Tibial artery (tissue), 4 donors: ENCODE data around the gene ANGPTL2.

Experiments
- DNase-seq, 2 donors: peaks; one replicate each; pipeline ENCODE4 v3.0.0-alpha.2; 2019
- H3K27ac ChIP-seq, 2 donors: fragments of 200-600 bp; sonication (generic) in 1 of 2; 1 replicate in 1 of 2; 2 replicates in 1 of 2; pipeline ENCODE4 v1.5.1; 2018 to 2019; ENCODE audit warnings: mild to moderate bottlenecking in 1 of 2
- H3K27me3 ChIP-seq, 2 donors: fragments of 200-600 bp; sonication (generic) in 1 of 2; one replicate each; pipeline versions ENCODE4 v1.5.1 to v1.6.0; 2016 to 2019
- H3K36me3 ChIP-seq, 3 donors: fragments of 200-600 bp; sonication (generic) in 2 of 3; one replicate each; pipeline ENCODE4 v1.5.1; 2016 to 2019; ENCODE audit warnings: mild to moderate bottlenecking in 2 of 3
- H3K4me1 ChIP-seq, 4 donors: fragments of 200-600 bp; sonication (generic) in 2 of 4; 1 replicate in 3 of 4; 2 replicates in 1 of 4; pipeline ENCODE4 v1.5.1; 2016 to 2019
- H3K4me3 ChIP-seq, 2 donors: fragments of 200-600 bp; sonication (generic) in 1 of 2; 1 replicate in 1 of 2; 2 replicates in 1 of 2; pipeline ENCODE4 v1.5.1; 2018 to 2019; ENCODE audit warnings: mild to moderate bottlenecking in 2 of 2
- H3K9me3 ChIP-seq, 3 donors: fragments of 200-600 bp; sonication (generic) in 1 of 3; one replicate each; pipeline ENCODE4 v1.5.1; 2016 to 2019
- CTCF ChIP-seq, 2 experiments: fragments of 200-600 bp in 1 of 2; fragments of 450-650 bp in 1 of 2; IDR thresholded peaks; one replicate each; pipeline ENCODE4 v1.5.1; 2017 to 2019; ENCODE audit warnings: antibody characterized with exemption in 2 of 2, mild to moderate bottlenecking in 1 of 2, moderate library complexity in 1 of 2
- intact Hi-C: fragments of 100-400 bp; cut with DNase I; formaldehyde crosslinking; loops from one replicate; pipeline ENCODE4 v1.15.0; 2023; ENCODE audit warnings: low total_unique reads

Gene ANGPTL2

GRCh38 chr9:127116088-127116726 is 6.2 kb downstream of the ANGPTL2 start:
- TF ChIP-seq CTCF (IDR thresholded peaks at IDR 0.05) = no peak
- H3K9me3 ChIP-seq = no peaks in the 10 kb centered on the region
- H3K36me3 ChIP-seq = peaks cover 0 to 5% (median 0%) of the 10 kb centered on the region in 3 donors
- no peak overlapping the region for H3K4me3 ChIP-seq
- peaks cover 0 to 58% (median 21%) of the 10 kb centered on the region in 4 donors for H3K4me1 ChIP-seq
- intact Hi-C loops = loop anchor here (5.0 kb wide), 1 partner anchor 76 kb away; no protein-coding TSS in a partner anchor
- no peaks in the 10 kb centered on the region for H3K27me3 ChIP-seq
- no peak for DNase-seq
- no peak overlapping the region for H3K27ac ChIP-seq

GRCh38 chr9:127114606-127115005 is 7.8 kb downstream of the ANGPTL2 start:
- Histone ChIP-seq H3K9me3 (no peaks in the 10 kb centered on the region), H3K36me3 (peaks cover 0 to 5% (median 0%) of the 10 kb centered on the region in 3 donors), H3K27me3 (no peaks in the 10 kb centered on the region), H3K27ac (no peak overlapping the region), H3K4me1 (peaks cover 0 to 42% (median 14%) of the 10 kb centered on the region in 4 donors), H3K4me3 (no peak overlapping the region)
- intact Hi-C loops = loop anchor here (5.0 kb wide), 1 partner anchor 78 kb away; no protein-coding TSS in a partner anchor
- no peak for DNase-seq
- TF ChIP-seq CTCF (IDR thresholded peaks at IDR 0.05) = no peak

DNA sequence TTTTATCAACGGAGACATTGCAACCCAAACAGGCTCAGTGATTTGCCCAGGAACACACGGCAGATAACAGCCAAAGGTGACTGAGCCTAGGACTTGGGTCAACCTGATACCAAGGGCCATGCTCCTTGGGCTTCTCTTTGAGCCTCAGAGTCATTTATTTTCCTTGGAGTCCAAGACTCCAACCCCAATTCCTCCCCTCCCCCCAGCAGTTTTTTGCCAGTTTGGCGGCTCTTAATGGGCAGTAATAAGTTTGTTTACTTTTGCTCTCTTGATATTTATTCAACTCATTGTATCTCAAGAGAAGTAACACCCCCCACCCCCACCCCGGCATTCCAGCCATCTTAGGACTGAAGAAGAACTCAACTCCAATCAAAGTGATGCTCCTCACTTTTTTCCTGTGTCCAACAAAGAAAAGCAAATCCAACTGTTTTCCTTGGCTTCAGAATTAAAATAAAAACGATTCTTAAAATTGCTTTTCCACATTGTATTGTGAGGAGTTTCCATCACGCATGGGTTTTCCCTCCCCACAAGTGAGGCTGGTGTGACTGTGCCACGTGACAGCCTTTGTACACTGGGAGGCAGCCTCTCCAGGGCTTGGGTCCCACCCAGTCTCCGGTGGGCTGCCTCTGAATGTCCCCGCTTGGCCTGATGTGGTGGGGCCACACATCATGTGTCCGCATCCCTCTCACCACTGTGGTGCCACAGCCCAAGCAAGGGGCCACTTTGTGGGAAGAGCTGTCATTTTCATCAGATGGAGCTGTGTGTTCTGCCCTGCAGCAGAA is 9.1 kb downstream of the ANGPTL2 start:
- H3K27ac ChIP-seq = no peak overlapping the region
- H3K36me3 ChIP-seq = peaks cover 0 to 5% (median 3%) of the 10 kb centered on the region in 3 donors
- H3K9me3 ChIP-seq = no peaks in the 10 kb centered on the region
- no peak overlapping the region for H3K4me3 ChIP-seq
- H3K4me1 ChIP-seq = peaks cover 0 to 35% (median 15%) of the 10 kb centered on the region in 4 donors
- no peaks in the 10 kb centered on the region for H3K27me3 ChIP-seq
- intact Hi-C loops = no loop called here
- DNase-seq = no peak
- no peak for TF ChIP-seq CTCF (IDR thresholded peaks at IDR 0.05)

DNA sequence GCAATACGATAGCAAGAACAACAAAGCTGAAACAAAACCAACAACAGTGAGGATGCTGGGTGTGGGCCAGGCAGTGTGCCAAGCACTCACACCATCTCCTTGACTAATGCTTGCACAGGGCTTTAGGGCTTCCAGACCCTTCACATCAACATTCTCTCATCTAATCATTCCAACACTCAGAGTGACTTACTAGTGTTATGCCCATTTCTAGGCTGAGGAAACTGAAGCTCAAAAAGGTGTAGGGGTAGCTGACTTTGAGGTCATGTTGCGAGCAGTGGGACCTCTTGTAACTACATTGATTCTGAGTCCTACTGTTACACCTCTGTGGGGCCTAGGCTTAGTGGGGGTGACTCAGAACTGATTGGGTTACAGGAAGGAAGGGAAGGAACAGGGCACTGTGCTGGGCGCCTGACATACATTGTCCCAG is 9.7 kb downstream of the ANGPTL2 start:
- TF ChIP-seq CTCF (IDR thresholded peaks at IDR 0.05) = no peak
- DNase-seq = no peak
- H3K4me1 ChIP-seq = peaks cover 0 to 36% (median 17%) of the 10 kb centered on the region in 4 donors
- peaks cover 0 to 9% (median 8%) of the 10 kb centered on the region in 3 donors for H3K36me3 ChIP-seq
- no peak overlapping the region for H3K4me3 ChIP-seq
- H3K9me3 ChIP-seq = no peaks in the 10 kb centered on the region
- intact Hi-C loops = no loop called here
- no peak overlapping the region for H3K27ac ChIP-seq
- H3K27me3 ChIP-seq = no peaks in the 10 kb centered on the region

GRCh38 chr9:127112056-127112455 is 10.4 kb downstream of the ANGPTL2 start:
- peaks cover 0 to 42% (median 20%) of the 10 kb centered on the region in 4 donors for H3K4me1 ChIP-seq
- H3K36me3 ChIP-seq = peaks cover 0 to 12% (median 5%) of the 10 kb centered on the region in 3 donors
- DNase-seq = no peak
- no peaks in the 10 kb centered on the region for H3K27me3 ChIP-seq
- TF ChIP-seq CTCF (IDR thresholded peaks at IDR 0.05) = no peak
- H3K27ac ChIP-seq = no peak overlapping the region
- intact Hi-C loops = no loop called here
- H3K4me3 ChIP-seq = no peak overlapping the region
- H3K9me3 ChIP-seq = no peaks in the 10 kb centered on the region
